Stimulated activated naive CD4-positive, alpha-beta T cell treated with Interleukin-2 at 50 U/mL for 16 hours (primary cell): ENCODE results near the gene HAP1.
A peak's percentile ranks its signal among the peaks of the same experiment; 100 is the strongest.
"Not testable (repeated sequence)": the region's sequence is repeated elsewhere in the genome, so short reads cannot be mapped to it uniquely, and the experiment has no call there.

ENCODE experiments used
- DNase-seq: peaks from one replicate; lab custom pipeline; 2025; lab: John Stamatoyannopoulos, UW

Gene HAP1

GRCh38 chr17:41734139-41734948 lies at the start of gene HAP1:
Gene HAP1, minus strand, starts transcription at chr17:41734643. Its CDS starts 9 bp downstream, at chr17:41734634.
- peak; percentile 6 for DNase-seq

DNA sequence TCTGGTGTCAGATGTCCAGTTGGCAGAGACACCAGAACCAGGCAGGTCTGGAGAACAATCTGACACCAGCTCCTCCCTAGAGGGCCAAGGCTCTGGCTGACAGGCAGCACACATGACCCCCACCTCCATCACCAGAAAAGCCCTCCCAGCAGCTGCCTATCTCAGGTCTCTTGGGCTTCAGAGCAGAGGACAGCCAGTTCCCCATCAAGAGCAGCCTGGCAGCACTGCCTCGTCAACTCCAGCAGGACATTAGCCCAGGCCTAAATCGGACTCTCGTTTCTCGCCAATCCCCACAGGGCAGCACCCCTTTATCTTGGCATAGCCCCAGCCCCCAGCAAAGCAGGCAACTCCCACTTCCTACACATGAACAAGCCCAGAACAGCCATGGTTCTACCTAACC lies 47.7 kb upstream of the HAP1 start:
- DNase-seq, result no peak

- no peak for DNase-seq
Measured at GRCh38 chr17:41781404-41782110, 47.1 kb upstream of the HAP1 start.

GRCh38 chr17:41779954-41780353 lies 45.5 kb upstream of the HAP1 start:
- no peak for DNase-seq

DNA sequence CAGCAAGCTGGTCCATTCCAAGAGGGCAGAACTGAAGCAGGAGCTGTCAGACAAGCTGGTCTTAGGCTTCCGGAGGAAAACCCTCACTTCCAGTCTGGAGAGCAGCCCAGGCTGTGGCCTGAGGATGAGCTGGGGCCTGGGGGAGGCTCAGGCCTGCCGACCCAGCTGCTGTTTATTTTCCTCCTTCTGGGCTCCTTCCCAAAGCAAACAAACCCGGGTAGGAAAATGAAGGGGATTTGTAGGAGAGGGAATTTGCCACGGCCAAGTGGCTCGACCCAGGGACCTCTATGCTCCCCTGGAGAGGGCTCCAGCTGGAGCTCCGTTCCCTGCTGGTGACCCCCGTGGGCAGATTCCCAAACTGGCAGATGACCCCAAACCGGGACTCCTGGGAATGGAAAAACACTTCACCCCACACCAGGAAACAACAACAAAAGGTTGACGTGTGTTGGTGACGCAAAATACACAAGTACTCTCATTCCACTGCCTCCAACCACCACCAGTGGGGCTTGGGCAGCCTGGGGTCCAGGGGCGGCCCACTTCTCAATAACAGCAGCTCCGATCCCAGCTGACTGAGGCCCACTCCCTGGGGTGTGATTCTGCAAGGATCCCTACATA lies 43.2 kb upstream of the HAP1 start:
- no peak for DNase-seq

GRCh38 chr17:41777157-41777573 lies 42.7 kb upstream of the HAP1 start:
- DNase-seq, result no peak

GRCh38 chr17:41776262-41776900 lies 41.9 kb upstream of the HAP1 start:
- not testable (repeated sequence) for DNase-seq

DNA sequence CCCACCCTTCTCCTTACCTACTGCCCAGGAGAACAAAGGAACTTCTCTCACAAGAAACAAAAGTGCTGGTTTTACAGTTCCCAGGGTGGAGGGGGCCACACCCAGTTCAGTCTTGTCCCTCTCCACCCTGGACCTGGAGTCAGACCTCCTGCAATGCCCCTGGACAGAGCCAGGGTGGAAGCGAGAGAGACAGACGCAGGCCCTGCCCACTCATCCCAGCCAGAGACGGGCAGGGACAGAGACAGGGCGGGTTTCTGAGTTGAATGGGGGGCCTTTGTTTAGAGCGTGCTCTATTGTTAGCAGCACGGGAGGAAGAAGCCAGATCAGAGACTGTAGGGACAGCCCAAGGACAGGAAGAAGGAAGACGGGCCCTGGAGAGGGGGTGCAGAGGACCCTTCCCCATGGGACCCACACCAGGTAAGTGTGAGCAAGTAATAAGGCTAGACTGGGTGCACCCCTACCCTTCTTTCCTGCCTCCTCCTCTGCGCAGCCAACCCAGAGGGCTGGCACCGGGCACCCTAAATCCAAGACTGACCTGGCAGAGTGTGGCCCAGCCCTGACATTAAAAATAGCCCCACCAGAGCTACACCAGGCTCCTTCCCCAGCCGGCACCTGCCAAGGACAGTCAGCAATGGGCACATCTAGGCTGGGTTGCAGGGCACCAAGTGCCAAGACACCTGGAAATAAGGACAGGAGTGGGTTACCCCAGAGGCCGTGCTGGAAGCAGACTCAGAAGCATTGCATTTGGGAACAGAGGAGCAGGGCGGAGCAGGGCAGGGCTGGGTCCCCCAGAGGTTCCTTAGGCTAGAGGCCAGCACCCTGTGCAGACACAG lies 41.2 kb upstream of the HAP1 start:
- DNase-seq, result no peak

- DNase-seq, result no peak
Measured at GRCh38 chr17:41773731-41774193, 39.3 kb upstream of the HAP1 start.

DNA sequence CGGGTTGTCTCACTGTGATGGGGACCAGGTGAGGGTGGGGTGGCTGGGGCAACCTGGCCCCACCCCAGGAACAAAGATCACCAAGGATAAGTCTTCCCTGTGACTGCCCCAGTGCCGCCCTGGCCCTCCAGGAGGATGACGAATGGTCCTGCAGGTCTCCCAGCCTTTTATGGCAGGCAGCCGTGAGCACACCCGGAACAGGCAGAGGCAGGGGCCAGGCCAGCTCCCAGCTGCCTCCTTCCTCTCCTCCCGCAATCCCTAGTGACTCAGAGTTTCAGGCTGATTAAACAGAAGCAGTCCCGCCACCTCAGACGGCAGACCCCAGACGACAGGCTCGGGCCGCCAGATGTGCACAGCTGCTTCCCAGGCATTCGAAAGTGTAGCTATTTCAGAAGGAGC lies 38.7 kb upstream of the HAP1 start:
- DNase-seq, result no peak

DNA sequence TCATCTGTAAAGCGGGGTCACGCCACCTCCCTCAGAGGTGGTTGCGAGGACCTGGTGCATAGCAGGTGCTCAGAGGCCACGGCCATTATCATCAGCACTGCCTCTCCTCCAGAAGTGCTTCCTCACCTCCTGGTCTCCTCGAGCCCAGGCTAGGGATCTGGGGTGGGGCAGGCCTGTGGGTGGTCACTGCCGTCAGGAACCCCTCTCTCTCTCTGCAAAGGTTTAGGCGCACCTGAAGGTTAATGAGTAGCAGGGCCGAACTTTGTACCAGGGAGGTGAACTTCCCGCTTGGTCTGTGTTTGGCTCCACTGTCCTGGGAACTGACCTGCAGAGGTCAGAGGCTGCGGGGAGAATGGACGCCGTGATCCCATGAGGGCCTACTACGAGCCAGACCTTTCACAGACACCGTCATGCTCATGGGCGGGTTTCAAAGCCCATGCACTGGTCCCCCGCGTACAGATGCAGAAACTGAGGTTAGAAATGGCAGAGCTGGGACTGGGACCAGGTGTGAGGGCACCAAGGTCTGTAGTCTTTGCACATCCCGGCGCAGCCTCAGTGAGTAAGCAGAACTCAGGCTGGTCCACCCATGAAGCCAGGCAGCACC lies 38.2 kb upstream of the HAP1 start:
- DNase-seq, result no peak

DNA sequence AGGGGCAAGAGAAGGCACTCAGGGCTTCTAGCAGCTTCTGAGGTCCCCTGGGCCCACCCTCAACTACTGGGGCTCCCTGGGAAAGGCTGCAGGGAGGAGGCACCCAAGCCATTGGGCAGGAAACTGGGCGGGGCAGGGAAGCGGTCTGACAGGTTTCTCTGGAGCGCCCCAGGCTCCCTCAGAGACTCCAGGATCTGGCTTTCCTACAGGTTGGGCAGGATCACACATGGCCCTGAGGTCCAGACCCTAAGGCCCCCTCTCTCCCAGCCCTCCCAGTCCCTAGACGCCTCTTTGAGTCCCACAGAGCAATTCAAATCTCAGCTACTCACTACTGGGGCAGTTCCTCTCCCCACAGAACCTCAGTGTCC lies 37.8 kb upstream of the HAP1 start:
- DNase-seq, result no peak

DNA sequence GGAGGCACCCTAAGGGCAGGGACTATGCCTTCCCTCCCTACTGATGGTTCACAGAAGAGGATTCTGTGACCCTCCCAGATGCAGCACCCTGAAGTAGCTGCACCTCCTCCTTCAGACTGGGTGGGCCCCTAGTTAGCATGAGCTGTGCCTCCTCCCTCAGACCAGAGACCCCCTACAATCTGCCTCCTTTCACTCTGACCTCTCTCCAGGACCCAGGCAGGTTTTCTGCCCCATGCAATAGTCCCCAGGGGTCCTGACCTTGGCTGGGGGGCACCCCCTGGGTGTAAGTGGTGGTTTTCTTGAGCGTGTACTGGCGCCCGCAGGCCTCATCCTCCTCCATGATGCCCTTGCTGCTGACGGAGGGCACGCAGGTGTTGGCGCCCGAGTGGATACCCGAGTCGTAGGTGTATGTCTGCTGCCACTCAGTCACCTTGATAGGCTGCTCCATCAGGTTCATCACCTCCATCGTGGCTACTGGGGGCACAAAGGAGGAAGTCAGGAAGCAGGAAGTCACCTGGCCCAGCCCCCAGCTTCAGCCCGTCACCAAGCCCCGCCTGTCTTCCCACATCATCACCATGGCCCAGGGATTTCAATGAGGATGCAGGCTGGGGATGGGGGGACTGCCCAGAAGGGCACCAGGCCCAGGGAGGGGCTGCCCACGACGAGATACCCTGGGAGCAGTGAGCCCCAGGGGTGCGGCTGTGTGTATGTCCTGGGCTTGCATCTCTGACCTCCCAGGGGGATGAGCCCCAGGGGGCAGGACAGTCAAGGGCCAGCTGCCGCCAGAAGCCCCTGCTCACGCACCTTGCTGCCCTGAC lies 37.2 kb upstream of the HAP1 start:
- DNase-seq, result no peak

GRCh38 chr17:41769985-41770384 lies 35.5 kb upstream of the HAP1 start:
- DNase-seq, result no peak

DNA sequence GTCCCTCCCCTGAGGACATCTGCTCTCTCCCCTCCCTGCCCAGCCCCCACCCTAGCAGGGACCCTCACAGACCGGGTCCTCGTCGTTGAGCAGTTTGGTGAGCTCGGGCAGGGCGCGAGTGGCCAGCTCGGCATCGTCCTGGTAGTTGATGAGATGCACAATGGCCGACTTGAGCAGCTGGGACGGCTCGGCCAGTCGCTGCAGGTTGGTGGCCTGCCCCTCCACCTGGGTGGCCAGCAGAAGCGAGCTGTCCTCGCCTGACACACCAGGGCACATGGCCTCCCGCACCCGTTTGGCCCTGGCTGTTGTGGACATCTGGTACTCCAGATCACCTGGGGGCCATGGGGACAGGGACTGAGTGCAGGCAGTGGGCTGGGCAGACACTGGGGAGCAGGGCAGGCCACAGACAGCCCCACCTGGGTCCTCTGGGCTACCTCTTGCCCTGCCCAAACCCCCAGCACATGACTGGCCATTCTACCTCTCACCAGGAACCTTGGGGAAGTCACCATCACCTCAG lies 35.0 kb upstream of the HAP1 start:
- DNase-seq, result no peak

DNA sequence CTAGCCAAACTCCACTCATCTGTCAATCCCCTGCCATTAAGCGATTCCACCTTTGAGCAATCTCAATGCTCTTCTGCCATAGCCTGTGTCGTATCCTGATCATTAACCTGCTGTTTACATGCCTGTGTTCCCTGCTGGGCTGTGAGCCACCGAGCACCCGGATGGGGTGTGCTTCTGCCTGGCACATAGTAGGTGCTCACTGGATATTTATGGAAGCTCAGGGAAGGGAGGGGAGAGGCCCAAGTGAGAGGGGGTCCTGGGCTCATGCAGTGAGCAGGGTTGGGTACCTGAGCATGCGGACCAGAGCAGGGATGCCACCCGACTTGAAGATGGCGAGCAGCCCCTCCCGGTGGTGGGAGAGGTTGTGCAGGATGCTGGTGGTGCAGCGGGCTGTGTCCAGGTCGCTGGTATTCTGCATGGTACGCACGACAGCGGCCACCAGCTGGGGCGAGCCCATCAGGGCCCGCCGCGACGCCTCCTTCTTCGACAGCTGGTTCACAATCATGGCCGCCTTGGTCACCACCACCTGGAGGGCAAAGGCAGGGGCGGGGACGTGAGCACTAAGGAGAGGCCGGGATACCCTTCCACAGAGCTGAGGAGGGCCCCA lies 34.3 kb upstream of the HAP1 start:
- no peak for DNase-seq

- DNase-seq, result no peak
Measured at GRCh38 chr17:41767324-41768042, 33.0 kb upstream of the HAP1 start.

DNA sequence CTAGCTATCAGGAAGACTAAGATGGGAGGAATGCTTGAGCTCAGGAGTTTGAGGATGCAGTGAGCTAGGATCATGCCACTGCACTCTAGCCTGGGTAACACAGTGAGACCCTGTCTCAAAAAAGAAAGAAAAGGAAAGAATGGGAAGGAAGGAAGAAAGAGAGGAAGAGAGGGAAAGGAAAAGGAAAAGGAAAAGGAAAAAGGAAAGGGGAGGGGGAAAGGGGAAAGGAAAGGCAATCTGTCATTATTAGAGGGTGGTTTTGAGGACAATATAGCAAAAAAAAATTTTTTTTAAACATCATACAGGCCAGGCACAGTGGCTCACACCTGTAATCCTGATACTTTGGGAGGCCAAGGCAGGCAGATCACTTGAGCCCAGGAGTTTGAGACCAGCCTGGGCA lies 31.7 kb upstream of the HAP1 start:
- no peak for DNase-seq

DNA sequence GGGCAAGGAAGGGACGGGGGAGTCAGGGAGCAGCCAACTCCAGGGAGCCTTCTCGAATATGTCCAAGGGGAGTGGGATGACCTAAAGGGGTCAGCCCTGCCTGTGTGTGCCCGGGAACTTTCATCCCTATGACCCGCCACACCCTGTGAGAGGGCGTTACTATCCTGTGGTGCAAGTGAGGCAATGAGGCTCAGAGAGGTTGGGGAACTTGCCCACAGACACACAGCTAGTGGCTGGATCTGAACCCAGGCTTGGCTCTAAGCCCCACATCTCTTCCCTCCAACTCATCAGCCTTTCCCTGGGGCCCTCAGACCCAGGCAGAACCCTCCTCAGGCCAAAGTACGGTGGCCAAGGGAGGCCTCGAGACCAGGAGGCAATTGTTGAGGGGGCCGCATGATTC lies 28.9 kb upstream of the HAP1 start:
- DNase-seq, result no peak
